AG08396 (cell line): ENCODE data around the gene PLA2G2E.

Source experiments
- DNase-seq: peaks from one replicate; pipeline ENCODE4 v3.0.0; 2012; ENCODE audit warnings: low spot score, mixed read lengths

The PLA2G2E gene

GRCh38 chr1:19923137-19923952 is at the start of gene PLA2G2E:
PLA2G2E (minus strand) TSS chr1:19923617; CDS start chr1:19923559, 58 bp downstream.
- no peak for DNase-seq

GRCh38 chr1:19971664-19972063 is 48.2 kb upstream of the PLA2G2E start:
- no peak for DNase-seq

GRCh38 chr1:19969898-19970660 is 46.7 kb upstream of the PLA2G2E start:
- no peak for DNase-seq

- DNase-seq = no peak
Observed at GRCh38 chr1:19967808-19968207, 44.4 kb upstream of the PLA2G2E start.

GRCh38 chr1:19964542-19964941 is 41.1 kb upstream of the PLA2G2E start:
- no peak for DNase-seq

- no peak for DNase-seq
Observed at GRCh38 chr1:19963636-19964035, 40.2 kb upstream of the PLA2G2E start.

GRCh38 chr1:19960591-19960990 is 37.2 kb upstream of the PLA2G2E start:
- no peak for DNase-seq

GRCh38 chr1:19957779-19958178 is 34.4 kb upstream of the PLA2G2E start:
- DNase-seq = no peak

- DNase-seq = no peak
Observed at GRCh38 chr1:19955534-19956170, 32.2 kb upstream of the PLA2G2E start.

- no peak for DNase-seq
Observed at GRCh38 chr1:19954059-19954458, 30.6 kb upstream of the PLA2G2E start.

- peak; percentile 77 for DNase-seq
Observed at GRCh38 chr1:19949016-19949415, 25.6 kb upstream of the PLA2G2E start.

- DNase-seq = no peak
Observed at GRCh38 chr1:19946971-19947370, 23.6 kb upstream of the PLA2G2E start.

- DNase-seq = no peak
Observed at GRCh38 chr1:19946331-19946751, 22.9 kb upstream of the PLA2G2E start.

- no peak for DNase-seq
Observed at GRCh38 chr1:19945914-19946313, 22.5 kb upstream of the PLA2G2E start.

- DNase-seq = no peak
Observed at GRCh38 chr1:19942657-19943056, 19.2 kb upstream of the PLA2G2E start.

- DNase-seq = no peak
Observed at GRCh38 chr1:19942088-19942487, 18.7 kb upstream of the PLA2G2E start.

- no peak for DNase-seq
Observed at GRCh38 chr1:19941206-19941568, 17.8 kb upstream of the PLA2G2E start.

GRCh38 chr1:19940486-19941205 is 17.2 kb upstream of the PLA2G2E start:
- no peak for DNase-seq

- no peak for DNase-seq
Observed at GRCh38 chr1:19938472-19938871, 15.1 kb upstream of the PLA2G2E start.

- DNase-seq = no peak
Observed at GRCh38 chr1:19936061-19936750, 12.8 kb upstream of the PLA2G2E start.

- DNase-seq = no peak
Observed at GRCh38 chr1:19934336-19934735, 10.9 kb upstream of the PLA2G2E start.

- no peak for DNase-seq
Observed at GRCh38 chr1:19932866-19933265, 9.4 kb upstream of the PLA2G2E start.
